Measurements from ENCODE around the gene CREB5.

The CREB5 gene

GRCh38 chr7:28858895-28859294 lies 446.6 kb downstream of the CREB5 start:
- H3K9me3 Mint-ChIP-seq, result no peaks in the 10 kb centered on the region
- no peaks in the 10 kb centered on the region for H3K36me3 Mint-ChIP-seq
- ATAC-seq (replicated peaks), result no peak
- H3K4me3 Mint-ChIP-seq, result no peak overlapping the region
- peaks cover 53 to 73% of the 10 kb centered on the region in 2 donors for H3K27me3 Mint-ChIP-seq
- no peak for DNase-seq
- H3K4me1 Mint-ChIP-seq, result peaks cover 4 to 7% of the 10 kb centered on the region in 2 donors
- H3K27ac Mint-ChIP-seq, result no peak overlapping the region

GRCh38 chr7:28861825-28862224 lies 449.5 kb downstream of the CREB5 start:
- no peak overlapping the region for H3K27ac Mint-ChIP-seq
- no peak for DNase-seq
- H3K4me3 Mint-ChIP-seq, result no peak overlapping the region
- H3K36me3 Mint-ChIP-seq, result no peaks in the 10 kb centered on the region
- H3K4me1 Mint-ChIP-seq, result no peaks in the 10 kb centered on the region
- ATAC-seq (replicated peaks), result no peak
- no peaks in the 10 kb centered on the region for H3K9me3 Mint-ChIP-seq
- H3K27me3 Mint-ChIP-seq, result peaks cover 44 to 55% of the 10 kb centered on the region in 2 donors

GRCh38 chr7:28862595-28863272 lies 450.4 kb downstream of the CREB5 start:
- Mint-ChIP-seq H3K27ac (no peak overlapping the region), H3K27me3 (peaks cover 47 to 58% of the 10 kb centered on the region in 2 donors), H3K9me3 (no peaks in the 10 kb centered on the region), H3K36me3 (no peaks in the 10 kb centered on the region), H3K4me1 (no peaks in the 10 kb centered on the region), H3K4me3 (no peak overlapping the region)
- ATAC-seq (replicated peaks) (no peak), DNase-seq (no peak)

GRCh38 chr7:28865601-28866144 lies 453.4 kb downstream of the CREB5 start:
- Mint-ChIP-seq H3K27ac (no peak overlapping the region), H3K4me3 (no peak overlapping the region), H3K27me3 (peaks cover 35 to 42% of the 10 kb centered on the region in 2 donors), H3K9me3 (no peaks in the 10 kb centered on the region), H3K36me3 (no peaks in the 10 kb centered on the region), H3K4me1 (no peaks in the 10 kb centered on the region)
- ATAC-seq (replicated peaks), result no peak
- DNase-seq, result no peak

GRCh38 chr7:28868712-28869111 lies 456.4 kb downstream of the CREB5 start:
- peaks cover 34 to 37% of the 10 kb centered on the region in 2 donors for H3K27me3 Mint-ChIP-seq
- no peaks in the 10 kb centered on the region for H3K9me3 Mint-ChIP-seq
- no peak for ATAC-seq (replicated peaks)
- DNase-seq, result no peak
- no peaks in the 10 kb centered on the region for H3K4me1 Mint-ChIP-seq
- no peaks in the 10 kb centered on the region for H3K36me3 Mint-ChIP-seq
- H3K4me3 Mint-ChIP-seq, result no peak overlapping the region
- no peak overlapping the region for H3K27ac Mint-ChIP-seq

GRCh38 chr7:28871077-28871476 lies 458.8 kb downstream of the CREB5 start:
- peaks cover 28 to 34% of the 10 kb centered on the region in 2 donors for H3K27me3 Mint-ChIP-seq
- no peaks in the 10 kb centered on the region for H3K36me3 Mint-ChIP-seq
- H3K27ac Mint-ChIP-seq, result no peak overlapping the region
- no peak overlapping the region for H3K4me3 Mint-ChIP-seq
- no peaks in the 10 kb centered on the region for H3K9me3 Mint-ChIP-seq
- ATAC-seq (replicated peaks) (no peak), DNase-seq (no peak)
- H3K4me1 Mint-ChIP-seq, result no peaks in the 10 kb centered on the region

- H3K4me3 Mint-ChIP-seq, result no peak overlapping the region
- DNase-seq (no peak), ATAC-seq (replicated peaks) (no peak)
- H3K4me1 Mint-ChIP-seq, result no peaks in the 10 kb centered on the region
- no peaks in the 10 kb centered on the region for H3K36me3 Mint-ChIP-seq
- no peaks in the 10 kb centered on the region for H3K9me3 Mint-ChIP-seq
- H3K27me3 Mint-ChIP-seq, result peaks cover 30% of the 10 kb centered on the region in 2 donors
- H3K27ac Mint-ChIP-seq, result no peak overlapping the region
Measured at GRCh38 chr7:28871631-28872030, 459.3 kb downstream of the CREB5 start.

GRCh38 chr7:28872226-28872625 lies 459.9 kb downstream of the CREB5 start:
- Mint-ChIP-seq H3K27ac (no peak overlapping the region), H3K27me3 (peaks cover 26 to 27% of the 10 kb centered on the region in 2 donors), H3K36me3 (no peaks in the 10 kb centered on the region), H3K4me3 (no peak overlapping the region), H3K9me3 (no peaks in the 10 kb centered on the region), H3K4me1 (no peaks in the 10 kb centered on the region)
- no peak for DNase-seq
- ATAC-seq (replicated peaks), result no peak

- DNase-seq (no peak), ATAC-seq (replicated peaks) (no peak)
- Mint-ChIP-seq H3K27ac (no peak overlapping the region), H3K36me3 (no peaks in the 10 kb centered on the region), H3K27me3 (peaks cover 25 to 26% of the 10 kb centered on the region in 2 donors), H3K9me3 (no peaks in the 10 kb centered on the region), H3K4me3 (no peak overlapping the region), H3K4me1 (no peaks in the 10 kb centered on the region)
Measured at GRCh38 chr7:28873365-28873764, 461.0 kb downstream of the CREB5 start.

- Mint-ChIP-seq H3K27ac (no peak overlapping the region), H3K4me1 (peaks cover 0 to 4% of the 10 kb centered on the region in 2 donors), H3K4me3 (no peak overlapping the region), H3K9me3 (no peaks in the 10 kb centered on the region), H3K36me3 (no peaks in the 10 kb centered on the region), H3K27me3 (peaks cover 25 to 26% of the 10 kb centered on the region in 2 donors)
- ATAC-seq (replicated peaks) (no peak), DNase-seq (no peak)
Measured at GRCh38 chr7:28874001-28874400, 461.7 kb downstream of the CREB5 start.
